ENCODE measurements around the gene AUP1. TPM values are rescaled to one million over a fixed set of nuclear protein-coding genes. Genes with fewer than 3 reads are reported as not detected.

The AUP1 gene
- total and polyA plus RNA-seq, 10 of the 15 experiments (the other 5 are each of a cell fraction or from before 2014, with no cell fraction given) = 39.1 to 215 (median 138) TPM

- TF ChIP-seq POLR2AphosphoS5 (IDR thresholded peaks at IDR 0.05; ENCODE audit: low read length) (peak; percentile 35; the same call in 1 of the 2 replicates), EGR1 (IDR thresholded peaks at IDR 0.05; ENCODE audit: borderline replicate concordance in 1 of 2, low read depth in 2 of 2, low read length in 2 of 2) (no peak), NKRF (conservative IDR thresholded peaks at IDR 0.05) (0 out of 2 replicates have a peak, but pooled peaks have one; percentile 39), SMAD5 (IDR thresholded peaks at IDR 0.05; ENCODE audit: low read depth) (no peak), SPI1 (IDR thresholded peaks at IDR 0.05; ENCODE audit: borderline replicate concordance, insufficient read depth, low read depth, low read length) (no peak), DPF2 (IDR thresholded peaks at IDR 0.05) (0 out of 2 replicates have a peak, but pooled peaks have one; percentile 38), NFYA (IDR thresholded peaks at IDR 0.05; ENCODE audit: borderline replicate concordance, low read depth, low read length) (no peak), CHD4 (IDR thresholded peaks at IDR 0.05) (no peak), PAX5 (IDR thresholded peaks at IDR 0.05; ENCODE audit: borderline replicate concordance, low read depth, low read length) (no peak), IKZF1 (conservative IDR thresholded peaks at IDR 0.05) (peak; percentile 53), TCF12 (IDR thresholded peaks at IDR 0.05; ENCODE audit: low read depth, low read length) (no peak), ZZZ3 (IDR thresholded peaks at IDR 0.05; ENCODE audit: control insufficient read depth, insufficient read length, low read depth) (no peak), HDAC6 (IDR thresholded peaks at IDR 0.05; ENCODE audit: unreplicated experiment) (no peak), BCL11A (IDR thresholded peaks at IDR 0.05; ENCODE audit: low read depth, low read length) (no peak), RCOR1 (conservative IDR thresholded peaks at IDR 0.05; ENCODE audit: low read depth, low read length) (no peak), ESRRA (IDR thresholded peaks at IDR 0.05; ENCODE audit: low read length) (no peak), CUX1 (IDR thresholded peaks at IDR 0.05; ENCODE audit: insufficient replicate concordance, low read depth, low read length) (no peak), NRF1 (conservative IDR thresholded peaks at IDR 0.05; ENCODE audit: low read depth, low read length) (no peak), STAT3 (IDR thresholded peaks at IDR 0.05; ENCODE audit: low read depth, low read length) (no peak)
- TF ChIP-seq, protein P1, sequence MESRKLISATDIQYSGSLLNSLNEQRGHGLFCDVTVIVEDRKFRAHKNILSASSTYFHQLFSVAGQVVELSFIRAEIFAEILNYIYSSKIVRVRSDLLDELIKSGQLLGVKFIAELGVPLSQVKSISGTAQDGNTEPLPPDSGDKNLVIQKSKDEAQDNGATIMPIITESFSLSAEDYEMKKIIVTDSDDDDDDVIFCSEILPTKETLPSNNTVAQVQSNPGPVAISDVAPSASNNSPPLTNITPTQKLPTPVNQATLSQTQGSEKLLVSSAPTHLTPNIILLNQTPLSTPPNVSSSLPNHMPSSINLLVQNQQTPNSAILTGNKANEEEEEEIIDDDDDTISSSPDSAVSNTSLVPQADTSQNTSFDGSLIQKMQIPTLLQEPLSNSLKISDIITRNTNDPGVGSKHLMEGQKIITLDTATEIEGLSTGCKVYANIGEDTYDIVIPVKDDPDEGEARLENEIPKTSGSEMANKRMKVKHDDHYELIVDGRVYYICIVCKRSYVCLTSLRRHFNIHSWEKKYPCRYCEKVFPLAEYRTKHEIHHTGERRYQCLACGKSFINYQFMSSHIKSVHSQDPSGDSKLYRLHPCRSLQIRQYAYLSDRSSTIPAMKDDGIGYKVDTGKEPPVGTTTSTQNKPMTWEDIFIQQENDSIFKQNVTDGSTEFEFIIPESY (IDR thresholded peaks at IDR 0.05) = no peak
- TF ChIP-seq, protein P2, sequence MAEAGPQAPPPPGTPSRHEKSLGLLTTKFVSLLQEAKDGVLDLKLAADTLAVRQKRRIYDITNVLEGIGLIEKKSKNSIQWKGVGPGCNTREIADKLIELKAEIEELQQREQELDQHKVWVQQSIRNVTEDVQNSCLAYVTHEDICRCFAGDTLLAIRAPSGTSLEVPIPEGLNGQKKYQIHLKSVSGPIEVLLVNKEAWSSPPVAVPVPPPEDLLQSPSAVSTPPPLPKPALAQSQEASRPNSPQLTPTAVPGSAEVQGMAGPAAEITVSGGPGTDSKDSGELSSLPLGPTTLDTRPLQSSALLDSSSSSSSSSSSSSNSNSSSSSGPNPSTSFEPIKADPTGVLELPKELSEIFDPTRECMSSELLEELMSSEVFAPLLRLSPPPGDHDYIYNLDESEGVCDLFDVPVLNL (IDR thresholded peaks at IDR 0.05; ENCODE audit: low read depth, low read length) = no peak
Measured at GRCh38 chr2:74554820-74555531, 25.5 kb upstream of the AUP1 start (continued).

Measured in GM12878 (cell line).